DND-41 (cell line): ENCODE measurements around the gene C9orf153.

ENCODE experiments used
- ATAC-seq: fragments of 200-7000 bp; cut with Tn5 transposase; 3 replicates; pipeline ENCODE4 v1.9.1; 2021; ENCODE audit warnings: low read depth; ENCODE audit not compliant: insufficient read depth
- DNase-seq: peaks from one replicate; pipeline ENCODE4 v3.0.0-alpha.2; 2020
- H2AFZ ChIP-seq: 2 replicates; pipeline ENCODE4 v1.6.0; 2012; ENCODE audit warnings: low read depth, low read length
- H3K27ac ChIP-seq: 2 replicates; pipeline ENCODE4 v1.5.1; 2012; ENCODE audit warnings: low read length, inconsistent platforms
- H3K27me3 ChIP-seq: fragments of 200-600 bp; sonication (generic); 2 replicates; pipeline ENCODE4 v1.6.0; 2012; ENCODE audit warnings: low read length, mild to moderate bottlenecking, inconsistent platforms; ENCODE audit not compliant: insufficient read depth, poor library complexity
- H3K36me3 ChIP-seq: 2 replicates; pipeline ENCODE4 v1.5.1; 2012; ENCODE audit warnings: low read length, inconsistent platforms; ENCODE audit not compliant: insufficient read depth
- H3K4me1 ChIP-seq: 2 replicates; pipeline ENCODE4 v1.5.1; 2012; ENCODE audit warnings: mild to moderate bottlenecking, low read length; ENCODE audit not compliant: insufficient read depth
- H3K4me2 ChIP-seq: 2 replicates; pipeline ENCODE4 v1.6.0; 2012; ENCODE audit warnings: mild to moderate bottlenecking, moderate library complexity, low read length, inconsistent platforms; ENCODE audit not compliant: insufficient read depth
- H3K4me3 ChIP-seq, 2 experiments: fragments of 200-600 bp in 1 of 2; shearing (Covaris generic) in 1 of 2; 2 replicates each; pipeline ENCODE4 v1.5.1; 2012 to 2016; ENCODE audit warnings: inconsistent platforms in 2 of 2, low read length in 2 of 2, mild to moderate bottlenecking in 2 of 2, low read depth in 1 of 2, moderate library complexity in 1 of 2
- H3K79me2 ChIP-seq: 2 replicates; pipeline ENCODE4 v1.6.0; 2012; ENCODE audit warnings: low read length, inconsistent platforms; ENCODE audit not compliant: insufficient read depth
- H3K9ac ChIP-seq: 2 replicates; pipeline ENCODE4 v1.6.0; 2012; ENCODE audit warnings: low read depth, mild to moderate bottlenecking, inconsistent platforms, low read length, moderate library complexity
- H3K9me3 ChIP-seq: 2 replicates; pipeline ENCODE4 v1.5.1; 2012; ENCODE audit warnings: low read length, moderate library complexity, mild to moderate bottlenecking, inconsistent platforms; ENCODE audit not compliant: insufficient read depth, severe bottlenecking
- H4K20me1 ChIP-seq: 2 replicates; pipeline ENCODE4 v1.6.0; 2012; ENCODE audit warnings: low read length; ENCODE audit not compliant: insufficient read depth
- EZH2 ChIP-seq: IDR thresholded peaks from 3 replicates; pipeline ENCODE4 v1.6.1; 2012; ENCODE audit warnings: borderline replicate concordance, low read depth, mild to moderate bottlenecking, moderate library complexity, low read length, inconsistent platforms; ENCODE audit not compliant: severe bottlenecking
- TF ChIP-seq, protein P1 (sequence below): IDR thresholded peaks from 2 replicates; pipeline ENCODE4 v1.5.1; 2012; ENCODE audit warnings: borderline replicate concordance, low read length, moderate library complexity, mild to moderate bottlenecking; ENCODE audit not compliant: poor library complexity, severe bottlenecking; ENCODE audit errors: extremely low read depth

The C9orf153 gene

DNA sequence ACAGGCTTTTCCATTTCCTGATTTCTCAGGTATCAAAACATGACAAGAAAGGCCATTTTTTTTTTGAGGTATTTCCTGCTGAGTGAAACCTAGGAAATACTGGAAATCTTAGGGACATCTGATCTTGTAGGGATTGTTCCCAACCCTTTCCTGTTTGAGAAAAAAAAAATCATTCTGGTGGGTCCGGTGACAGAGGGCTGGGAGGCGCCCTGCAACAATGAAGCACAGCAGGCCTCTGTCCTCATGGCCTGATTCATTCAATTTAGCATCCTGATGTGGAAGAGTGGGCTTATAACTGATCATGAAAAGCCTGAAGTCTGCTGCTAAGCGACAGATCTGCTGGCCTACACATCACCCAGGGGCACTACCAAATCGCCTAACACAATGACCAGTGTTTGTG lies 3.0 kb upstream of the C9orf153 start:
- Histone ChIP-seq H3K9ac (no peak overlapping the region), H3K4me1 (no peaks in the 10 kb centered on the region), H3K27me3 (no peaks in the 10 kb centered on the region), H4K20me1 (peaks cover 4% of the 10 kb centered on the region), H3K4me2 (no peak overlapping the region), H2AFZ (no peak overlapping the region), H3K27ac (no peak overlapping the region), H3K36me3 (peaks cover 20% of the 10 kb centered on the region), H3K4me3 (no peak overlapping the region), H3K9me3 (no peaks in the 10 kb centered on the region), H3K79me2 (peaks cover 3% of the 10 kb centered on the region; the same call in 1 of the 2 replicates)
- ATAC-seq (no peak), DNase-seq (no peak)
- TF ChIP-seq EZH2: no peak
- TF ChIP-seq, protein P1, sequence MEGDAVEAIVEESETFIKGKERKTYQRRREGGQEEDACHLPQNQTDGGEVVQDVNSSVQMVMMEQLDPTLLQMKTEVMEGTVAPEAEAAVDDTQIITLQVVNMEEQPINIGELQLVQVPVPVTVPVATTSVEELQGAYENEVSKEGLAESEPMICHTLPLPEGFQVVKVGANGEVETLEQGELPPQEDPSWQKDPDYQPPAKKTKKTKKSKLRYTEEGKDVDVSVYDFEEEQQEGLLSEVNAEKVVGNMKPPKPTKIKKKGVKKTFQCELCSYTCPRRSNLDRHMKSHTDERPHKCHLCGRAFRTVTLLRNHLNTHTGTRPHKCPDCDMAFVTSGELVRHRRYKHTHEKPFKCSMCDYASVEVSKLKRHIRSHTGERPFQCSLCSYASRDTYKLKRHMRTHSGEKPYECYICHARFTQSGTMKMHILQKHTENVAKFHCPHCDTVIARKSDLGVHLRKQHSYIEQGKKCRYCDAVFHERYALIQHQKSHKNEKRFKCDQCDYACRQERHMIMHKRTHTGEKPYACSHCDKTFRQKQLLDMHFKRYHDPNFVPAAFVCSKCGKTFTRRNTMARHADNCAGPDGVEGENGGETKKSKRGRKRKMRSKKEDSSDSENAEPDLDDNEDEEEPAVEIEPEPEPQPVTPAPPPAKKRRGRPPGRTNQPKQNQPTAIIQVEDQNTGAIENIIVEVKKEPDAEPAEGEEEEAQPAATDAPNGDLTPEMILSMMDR: no peak

DNA sequence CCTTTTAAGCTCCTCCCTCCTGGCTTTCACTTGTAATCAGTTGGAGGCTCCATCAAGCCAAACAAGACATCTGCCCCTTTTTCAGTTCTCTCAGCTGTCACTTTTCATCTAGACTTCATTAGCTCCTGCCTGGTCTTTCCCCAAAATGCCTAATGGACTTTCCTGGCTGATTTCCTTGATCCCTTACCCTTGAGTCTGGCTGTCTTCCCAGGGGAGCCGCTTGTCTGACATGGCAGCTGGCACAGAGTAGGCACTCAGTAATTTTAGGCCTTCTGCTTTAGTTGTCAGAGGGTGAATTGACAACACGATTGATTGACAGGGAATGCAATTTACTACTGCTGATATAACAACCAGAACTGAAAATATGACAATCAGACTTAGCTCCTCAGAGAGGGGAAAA lies 2.1 kb downstream of the C9orf153 start:
- peaks cover 2% of the 10 kb centered on the region for H3K9me3 ChIP-seq
- TF ChIP-seq, protein P1: no peak
- no peak for TF ChIP-seq EZH2
- H3K79me2 ChIP-seq: no peaks in the 10 kb centered on the region
- H3K4me1 ChIP-seq: no peaks in the 10 kb centered on the region
- no peak overlapping the region for H3K4me3 ChIP-seq
- no peak for ATAC-seq
- H3K36me3 ChIP-seq: 0 out of 2 replicates have a peak, but pooled peaks cover 4% of the 10 kb centered on the region
- no peak overlapping the region for H3K9ac ChIP-seq
- H3K27ac ChIP-seq: no peak overlapping the region
- DNase-seq: no peak
- H2AFZ ChIP-seq: no peak overlapping the region
- H3K4me2 ChIP-seq: no peak overlapping the region
- no peaks in the 10 kb centered on the region for H4K20me1 ChIP-seq
- no peaks in the 10 kb centered on the region for H3K27me3 ChIP-seq

DNA sequence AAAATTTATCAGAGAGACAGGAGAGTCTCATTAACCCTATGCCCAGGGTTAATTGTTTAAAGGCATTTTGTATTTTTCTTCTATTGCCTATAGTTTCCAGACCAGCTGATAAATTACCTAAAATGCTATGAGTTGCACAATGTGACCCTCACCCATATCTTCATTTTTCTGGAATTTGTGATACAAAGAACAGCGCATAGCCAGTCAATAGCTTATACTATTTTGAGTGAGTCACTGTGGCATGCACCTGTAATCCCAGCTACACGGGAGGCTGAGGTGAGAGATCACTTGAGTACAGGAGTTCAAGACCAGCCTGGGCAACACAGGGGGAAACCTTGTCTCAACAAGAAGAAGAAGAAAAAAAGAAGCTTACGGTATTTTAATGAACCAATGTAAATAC lies 2.8 kb downstream of the C9orf153 start:
- no peak for TF ChIP-seq EZH2
- TF ChIP-seq, protein P1: no peak
- DNase-seq (no peak), ATAC-seq (no peak)
- Histone ChIP-seq H4K20me1 (no peaks in the 10 kb centered on the region), H3K4me3 (no peak overlapping the region), H3K9me3 (peaks cover 2% of the 10 kb centered on the region), H3K79me2 (no peaks in the 10 kb centered on the region), H3K4me1 (no peaks in the 10 kb centered on the region), H3K4me2 (no peak overlapping the region), H3K27ac (no peak overlapping the region), H2AFZ (no peak overlapping the region), H3K36me3 (no peaks in the 10 kb centered on the region), H3K9ac (no peak overlapping the region), H3K27me3 (no peaks in the 10 kb centered on the region)

DNA sequence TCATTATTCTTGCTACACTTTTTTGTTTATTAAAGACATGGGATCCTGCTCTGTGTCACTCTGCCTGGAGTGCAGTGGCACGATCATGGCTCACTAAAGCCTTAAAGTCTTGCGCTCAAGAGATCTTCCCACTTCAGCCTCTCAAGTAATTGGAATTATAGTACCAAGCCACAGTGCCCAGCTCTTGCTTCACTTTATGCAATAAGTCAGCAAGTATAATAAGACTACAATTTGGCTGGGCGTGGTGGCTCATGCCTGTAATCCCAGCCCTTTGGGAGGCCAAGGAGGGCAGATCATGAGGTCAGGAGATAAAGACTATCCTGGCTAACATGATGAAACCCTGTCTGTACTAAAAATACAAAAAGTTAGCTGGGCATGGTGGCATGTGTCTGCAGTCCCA lies 5.9 kb downstream of the C9orf153 start:
- H3K27ac ChIP-seq: no peak overlapping the region
- H3K27me3 ChIP-seq: no peaks in the 10 kb centered on the region
- TF ChIP-seq EZH2: no peak
- peaks cover 2% of the 10 kb centered on the region for H3K9me3 ChIP-seq
- ATAC-seq (no peak), DNase-seq (no peak)
- no peak overlapping the region for H3K9ac ChIP-seq
- H3K36me3 ChIP-seq: no peaks in the 10 kb centered on the region
- no peaks in the 10 kb centered on the region for H3K79me2 ChIP-seq
- H4K20me1 ChIP-seq: no peaks in the 10 kb centered on the region
- H3K4me2 ChIP-seq: no peak overlapping the region
- no peak overlapping the region for H2AFZ ChIP-seq
- H3K4me1 ChIP-seq: no peaks in the 10 kb centered on the region
- H3K4me3 ChIP-seq: no peak overlapping the region
